ENCODE data around the gene RNU6-1. TPM values are rescaled to one million over a fixed set of nuclear protein-coding genes. Genes with fewer than 3 reads are reported as not detected.

The RNU6-1 gene
- total and polyA plus RNA-seq, 10 donors, result not detected

GRCh38 chr15:67863442-67863987 lies 23.7 kb upstream of the RNU6-1 start:
- no peak for TF ChIP-seq POLR2A (IDR thresholded peaks at IDR 0.05)
- TF ChIP-seq, protein P1, sequence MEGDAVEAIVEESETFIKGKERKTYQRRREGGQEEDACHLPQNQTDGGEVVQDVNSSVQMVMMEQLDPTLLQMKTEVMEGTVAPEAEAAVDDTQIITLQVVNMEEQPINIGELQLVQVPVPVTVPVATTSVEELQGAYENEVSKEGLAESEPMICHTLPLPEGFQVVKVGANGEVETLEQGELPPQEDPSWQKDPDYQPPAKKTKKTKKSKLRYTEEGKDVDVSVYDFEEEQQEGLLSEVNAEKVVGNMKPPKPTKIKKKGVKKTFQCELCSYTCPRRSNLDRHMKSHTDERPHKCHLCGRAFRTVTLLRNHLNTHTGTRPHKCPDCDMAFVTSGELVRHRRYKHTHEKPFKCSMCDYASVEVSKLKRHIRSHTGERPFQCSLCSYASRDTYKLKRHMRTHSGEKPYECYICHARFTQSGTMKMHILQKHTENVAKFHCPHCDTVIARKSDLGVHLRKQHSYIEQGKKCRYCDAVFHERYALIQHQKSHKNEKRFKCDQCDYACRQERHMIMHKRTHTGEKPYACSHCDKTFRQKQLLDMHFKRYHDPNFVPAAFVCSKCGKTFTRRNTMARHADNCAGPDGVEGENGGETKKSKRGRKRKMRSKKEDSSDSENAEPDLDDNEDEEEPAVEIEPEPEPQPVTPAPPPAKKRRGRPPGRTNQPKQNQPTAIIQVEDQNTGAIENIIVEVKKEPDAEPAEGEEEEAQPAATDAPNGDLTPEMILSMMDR (IDR thresholded peaks at IDR 0.05 in 8 of 11, conservative IDR thresholded peaks at IDR 0.05 in 3 of 11), result peak; percentile 70 to 96 (median 91)
- TF ChIP-seq POLR2AphosphoS5 (IDR thresholded peaks at IDR 0.05), result peak; percentile 59 to 84 (median 69)
- Histone ChIP-seq H3K4me1 (peaks cover 9 to 17% (median 15%) of the 10 kb centered on the region in 6 donors), H3K27ac (peak overlapping the region in 4 of 8 donors; percentile 5 to 42 (median 15)), H3K27me3 (replicated peaks in 1 of 7) (peaks cover 0 to 5% (median 0%) of the 10 kb centered on the region in 7 donors), H3K4me3 (peak overlapping the region in 6 of 8 donors; percentile 11 to 61 (median 38)), H3K36me3 (no peaks in the 10 kb centered on the region), H3K9me3 (no peaks in the 10 kb centered on the region)
- DNase-seq, result peak; percentile 96
- intact Hi-C loops (cut with DNase I; ENCODE audit: low total_unique reads), result loop anchor here (5.0 kb wide), 2 partner anchors 294 to 349 kb away; no protein-coding TSS in a partner anchor
- WGBS, 5 donors, result 4 to 7% (median 4%) methylated on average over 29 to 41 of the region's 41 CpGs

DNA sequence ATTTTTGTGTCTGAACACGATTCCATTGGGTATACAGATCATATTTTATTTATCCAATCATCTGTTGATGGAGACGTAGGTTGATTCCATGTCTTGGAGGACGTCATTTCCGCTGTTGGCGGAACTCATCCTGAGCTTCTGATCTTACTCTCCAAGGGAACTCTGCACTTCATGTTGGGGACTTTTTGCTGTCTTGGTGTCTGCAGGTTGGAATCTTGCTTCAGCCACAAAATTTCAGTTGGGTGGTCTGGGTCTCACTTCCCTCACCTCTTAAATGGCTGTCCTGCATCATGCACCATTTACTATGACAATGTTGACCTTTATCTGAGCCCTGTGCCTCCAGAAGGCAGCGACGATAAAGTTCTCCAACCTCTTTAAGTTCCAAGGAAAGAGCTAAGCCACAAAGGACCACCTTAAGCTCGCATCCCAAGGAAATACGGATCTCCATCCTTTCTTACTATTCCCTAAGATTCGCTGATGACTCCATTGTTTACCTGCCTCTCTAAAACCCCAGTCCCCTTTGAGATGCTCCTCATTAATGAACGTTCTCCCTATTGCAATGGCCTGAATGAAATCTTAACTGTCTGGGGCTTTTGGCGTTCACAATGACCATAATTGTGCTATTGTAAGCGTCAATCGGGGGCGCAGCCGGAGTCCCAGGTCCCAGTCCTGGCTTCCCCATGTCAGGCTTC lies 23.1 kb upstream of the RNU6-1 start:
- DNase-seq, result no peak
- Histone ChIP-seq H3K27me3 (replicated peaks in 1 of 7) (peaks cover 0 to 5% (median 0%) of the 10 kb centered on the region in 7 donors), H3K4me1 (peaks cover 9 to 17% (median 15%) of the 10 kb centered on the region in 6 donors), H3K36me3 (no peaks in the 10 kb centered on the region), H3K4me3 (peak overlapping the region in 6 of 8 donors; percentile 11 to 61 (median 38)), H3K9me3 (no peaks in the 10 kb centered on the region), H3K27ac (peak overlapping the region in 4 of 8 donors; percentile 5 to 42 (median 15))
- 48 to 55% (median 53%) methylated on average over 16 of the region's 16 CpGs for WGBS, 5 donors
- TF ChIP-seq POLR2AphosphoS5 (IDR thresholded peaks at IDR 0.05) (no peak), POLR2A (IDR thresholded peaks at IDR 0.05) (no peak)
- TF ChIP-seq, protein P1 (IDR thresholded peaks at IDR 0.05 in 8 of 11, conservative IDR thresholded peaks at IDR 0.05 in 3 of 11), result no peak
- intact Hi-C loops (cut with DNase I; ENCODE audit: low total_unique reads), result loop anchor here (5.0 kb wide), 2 partner anchors 294 to 349 kb away; no protein-coding TSS in a partner anchor

GRCh38 chr15:67861983-67862382 lies 22.1 kb upstream of the RNU6-1 start:
- Histone ChIP-seq H3K27me3 (replicated peaks in 1 of 7) (peaks cover 0 to 5% (median 0%) of the 10 kb centered on the region in 7 donors), H3K4me1 (peaks cover 9 to 17% (median 15%) of the 10 kb centered on the region in 6 donors), H3K36me3 (no peaks in the 10 kb centered on the region), H3K4me3 (no peak overlapping the region), H3K27ac (no peak overlapping the region), H3K9me3 (no peaks in the 10 kb centered on the region)
- intact Hi-C loops (cut with DNase I; ENCODE audit: low total_unique reads), result loop anchor here (5.0 kb wide), 2 partner anchors 295 to 350 kb away; no protein-coding TSS in a partner anchor
- TF ChIP-seq POLR2A (IDR thresholded peaks at IDR 0.05) (no peak), POLR2AphosphoS5 (IDR thresholded peaks at IDR 0.05) (no peak)
- TF ChIP-seq, protein P1 (IDR thresholded peaks at IDR 0.05 in 8 of 11, conservative IDR thresholded peaks at IDR 0.05 in 3 of 11), result no peak
- no peak for DNase-seq
- WGBS, 5 donors, result 90 to 97% (median 94%) methylated on average over 3 of the region's 3 CpGs
